Fibroblast of villous mesenchyme (primary cell): ENCODE measurements around the gene MYO16. TPM values are rescaled to one million over a fixed set of nuclear protein-coding genes. Genes with fewer than 3 reads are reported as not detected.

ENCODE experiments used
- DNase-seq: peaks from one replicate; pipeline ENCODE4 v3.0.0-alpha.2; 2010; ENCODE audit warnings: low read depth
- H3K4me3 ChIP-seq: 2 replicates; pipeline ENCODE4 v1.5.1; 2011; ENCODE audit warnings: low read depth, mild to moderate bottlenecking, low read length
- total RNA-seq: library from RNA; depleted of rRNA; stranded (reverse); fragments of >200 nt; gene quantifications from 2 replicates; pipeline ENCODE4 v1.2.3, GENCODE V29; 2012
- TF ChIP-seq, protein P1 (sequence below): IDR thresholded peaks from 2 replicates; pipeline ENCODE4 v1.5.1; 2012; ENCODE audit warnings: low read depth, mild to moderate bottlenecking, low read length; ENCODE audit not compliant: insufficient read depth

Gene MYO16
- total RNA-seq, 1 donor = 0.86 TPM

GRCh38 chr13:109220631-109221030 lies 591.2 kb downstream of the MYO16 start:
- TF ChIP-seq, protein P1, sequence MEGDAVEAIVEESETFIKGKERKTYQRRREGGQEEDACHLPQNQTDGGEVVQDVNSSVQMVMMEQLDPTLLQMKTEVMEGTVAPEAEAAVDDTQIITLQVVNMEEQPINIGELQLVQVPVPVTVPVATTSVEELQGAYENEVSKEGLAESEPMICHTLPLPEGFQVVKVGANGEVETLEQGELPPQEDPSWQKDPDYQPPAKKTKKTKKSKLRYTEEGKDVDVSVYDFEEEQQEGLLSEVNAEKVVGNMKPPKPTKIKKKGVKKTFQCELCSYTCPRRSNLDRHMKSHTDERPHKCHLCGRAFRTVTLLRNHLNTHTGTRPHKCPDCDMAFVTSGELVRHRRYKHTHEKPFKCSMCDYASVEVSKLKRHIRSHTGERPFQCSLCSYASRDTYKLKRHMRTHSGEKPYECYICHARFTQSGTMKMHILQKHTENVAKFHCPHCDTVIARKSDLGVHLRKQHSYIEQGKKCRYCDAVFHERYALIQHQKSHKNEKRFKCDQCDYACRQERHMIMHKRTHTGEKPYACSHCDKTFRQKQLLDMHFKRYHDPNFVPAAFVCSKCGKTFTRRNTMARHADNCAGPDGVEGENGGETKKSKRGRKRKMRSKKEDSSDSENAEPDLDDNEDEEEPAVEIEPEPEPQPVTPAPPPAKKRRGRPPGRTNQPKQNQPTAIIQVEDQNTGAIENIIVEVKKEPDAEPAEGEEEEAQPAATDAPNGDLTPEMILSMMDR = no peak
- no peak for DNase-seq
- no peak overlapping the region for H3K4me3 ChIP-seq

- H3K4me3 ChIP-seq = no peak overlapping the region
- TF ChIP-seq, protein P1 = no peak
- DNase-seq = no peak
These were observed 594.6 kb downstream of the MYO16 start for GRCh38 chr13:109224033-109224432.

DNA sequence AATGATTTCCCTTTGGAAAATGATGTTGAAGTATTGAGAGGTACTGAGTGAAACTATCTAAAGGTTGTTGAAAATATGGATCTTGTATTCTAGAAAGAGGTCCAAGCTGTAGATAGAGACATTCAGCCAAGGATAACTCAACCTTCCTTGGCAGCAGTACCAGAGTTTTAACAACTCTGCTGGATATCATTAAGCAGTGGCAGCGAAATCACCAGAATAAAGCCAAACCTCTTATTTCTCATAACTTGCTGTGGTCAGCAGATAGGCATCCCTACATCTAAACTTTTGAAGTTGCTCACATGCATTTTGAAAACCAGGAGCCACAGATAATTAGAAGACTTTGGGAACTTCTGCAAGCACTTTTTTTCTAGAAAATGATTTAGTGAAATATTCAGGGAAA lies 597.2 kb downstream of the MYO16 start:
- DNase-seq = no peak
- H3K4me3 ChIP-seq = no peak overlapping the region
- TF ChIP-seq, protein P1 = no peak

DNA sequence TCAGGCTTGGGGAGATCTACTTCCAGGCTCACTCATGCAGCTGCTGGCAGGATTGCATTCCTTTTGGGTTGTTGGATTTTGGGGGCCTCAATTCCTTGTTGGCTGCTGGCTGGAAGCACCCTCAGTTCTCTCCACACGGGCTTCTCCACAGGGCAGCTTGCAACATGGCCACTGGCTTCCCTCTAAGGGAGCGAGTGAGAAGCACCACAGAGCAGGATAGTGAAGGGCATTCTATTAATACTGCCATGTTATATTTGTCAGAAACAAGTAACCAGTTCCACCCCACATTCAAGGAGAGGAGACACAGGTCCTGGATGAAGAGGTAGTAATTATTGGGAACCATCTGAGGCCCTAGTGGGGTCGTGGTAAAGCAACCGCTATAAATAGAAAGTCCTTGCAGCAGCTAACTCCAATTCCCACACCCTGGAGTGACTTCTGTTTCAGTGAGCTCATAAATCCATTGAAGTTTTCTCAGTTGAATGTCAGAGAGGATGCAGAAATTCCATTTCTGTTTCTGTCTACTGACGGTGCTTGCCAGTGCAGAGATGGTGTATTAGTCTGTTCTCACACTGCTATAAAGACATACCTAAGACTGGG lies 598.0 kb downstream of the MYO16 start:
- no peak overlapping the region for H3K4me3 ChIP-seq
- DNase-seq = no peak
- TF ChIP-seq, protein P1 = no peak

- DNase-seq = no peak
- TF ChIP-seq, protein P1 = no peak
- no peak overlapping the region for H3K4me3 ChIP-seq
These were observed 598.8 kb downstream of the MYO16 start for GRCh38 chr13:109228211-109228610.

- no peak overlapping the region for H3K4me3 ChIP-seq
- TF ChIP-seq, protein P1 = no peak
- no peak for DNase-seq
These were observed 602.5 kb downstream of the MYO16 start for GRCh38 chr13:109231888-109232287.

- no peak for DNase-seq
- no peak overlapping the region for H3K4me3 ChIP-seq
- TF ChIP-seq, protein P1 = no peak
These were observed 603.9 kb downstream of the MYO16 start for GRCh38 chr13:109233293-109233692.
